HL-60/S4 treated with phorbol 12-myristate 13-acetate at 8.2 ng/mL for 4 days and 3 days (cell line): Measurements from ENCODE around the gene SLC8A2.
"Not testable (repeated sequence)": the region's sequence is repeated elsewhere in the genome, so short reads cannot be mapped to it uniquely, and the experiment has no call there.

Experiments
- in situ Hi-C: fragments of 300-500 bp; cut with MboI; formaldehyde crosslinking; loops from 2 replicates; pipeline ENCODE4 v1.15.0; 2022; ENCODE audit warnings: low sequenced_read_pairs

SLC8A2 gene

DNA sequence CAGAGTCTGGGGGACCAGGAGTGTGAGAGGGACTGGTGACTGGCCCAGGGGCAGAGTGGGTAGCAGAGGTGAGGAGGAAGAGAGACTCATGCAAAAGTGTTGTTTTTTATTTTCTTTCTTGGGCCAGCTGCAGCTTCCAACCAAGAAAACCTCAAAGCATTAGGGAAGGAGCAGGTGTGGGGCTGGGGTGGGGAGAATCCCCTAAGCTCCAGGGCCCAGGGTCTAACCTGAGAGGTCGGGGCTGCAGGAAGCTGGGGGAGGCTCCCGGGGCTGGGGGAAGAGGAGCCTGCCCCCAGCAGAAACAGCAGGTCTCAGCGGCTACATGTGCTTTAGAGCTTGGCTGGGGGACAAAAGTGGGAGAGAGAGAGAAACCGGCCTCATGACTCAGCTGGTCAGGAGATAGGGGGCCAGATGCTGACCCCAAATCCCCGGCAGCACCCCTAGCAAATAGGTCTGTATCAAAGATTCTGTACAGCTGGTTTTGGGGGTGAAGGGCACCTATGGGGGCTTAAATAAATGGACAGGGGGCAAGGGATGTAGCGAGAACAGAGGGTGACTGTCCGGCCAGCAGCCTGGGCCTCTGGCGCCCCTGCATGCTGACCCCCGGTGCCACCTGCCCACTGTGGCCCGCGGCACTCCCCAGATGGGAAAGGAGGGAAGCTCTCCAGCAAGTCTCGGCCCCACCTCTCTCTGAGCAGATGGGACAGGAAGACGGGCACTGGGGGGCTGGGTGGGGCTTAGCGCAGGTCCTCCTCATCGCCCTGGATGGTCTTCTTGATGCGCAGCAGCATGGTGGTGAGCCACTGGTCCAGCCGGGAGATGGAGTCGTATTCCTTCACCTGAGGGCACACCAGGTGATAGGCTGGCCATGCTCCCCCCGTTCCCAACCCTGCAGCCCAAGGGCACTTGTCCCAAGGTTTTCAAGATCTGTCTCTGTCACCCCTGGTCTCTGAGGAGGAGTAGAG, 16.1 kb upstream of the SLC8A2 start:
- in situ Hi-C loops, result no loop called here

DNA sequence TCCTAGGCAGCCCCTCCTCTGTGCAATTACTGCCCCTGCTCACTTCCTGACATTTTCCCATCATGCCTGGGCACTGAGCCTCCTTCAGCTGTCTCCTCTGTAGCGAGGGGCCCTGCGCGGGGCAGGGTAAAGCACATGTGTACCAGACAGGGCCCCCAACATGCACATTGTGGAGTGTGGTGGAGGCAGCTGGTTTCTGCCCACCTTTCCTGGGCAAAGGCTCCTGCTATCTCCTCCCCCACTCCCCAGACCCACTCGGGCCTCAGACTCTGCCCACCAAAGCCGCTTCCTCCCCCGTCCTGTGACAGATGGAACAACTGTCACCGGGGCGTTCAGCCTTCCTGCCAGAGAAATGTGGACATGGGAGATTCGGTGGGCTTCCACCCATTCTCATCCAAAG, 15.2 kb upstream of the SLC8A2 start:
- in situ Hi-C loops, result no loop called here

DNA sequence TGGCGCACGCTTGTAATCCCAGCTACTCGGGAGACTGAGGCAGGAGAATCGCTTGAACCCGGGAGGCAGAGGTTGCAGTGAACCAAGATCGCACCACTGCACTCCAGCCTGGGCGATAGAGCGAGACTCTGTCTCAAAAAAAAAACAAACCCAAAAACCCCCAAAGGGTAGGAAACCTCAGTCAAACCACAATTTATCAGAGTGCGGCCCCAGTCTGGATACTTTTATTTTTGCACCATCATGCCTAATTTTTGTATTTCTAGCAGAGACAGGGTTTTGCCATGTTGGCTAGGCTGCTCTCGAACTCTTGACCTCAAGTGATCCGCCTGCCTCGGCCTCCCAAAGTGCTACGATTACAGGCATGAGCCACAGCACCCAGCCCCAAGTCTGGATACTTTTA, 14.5 kb upstream of the SLC8A2 start:
- in situ Hi-C loops, result not testable (repeated sequence)

DNA sequence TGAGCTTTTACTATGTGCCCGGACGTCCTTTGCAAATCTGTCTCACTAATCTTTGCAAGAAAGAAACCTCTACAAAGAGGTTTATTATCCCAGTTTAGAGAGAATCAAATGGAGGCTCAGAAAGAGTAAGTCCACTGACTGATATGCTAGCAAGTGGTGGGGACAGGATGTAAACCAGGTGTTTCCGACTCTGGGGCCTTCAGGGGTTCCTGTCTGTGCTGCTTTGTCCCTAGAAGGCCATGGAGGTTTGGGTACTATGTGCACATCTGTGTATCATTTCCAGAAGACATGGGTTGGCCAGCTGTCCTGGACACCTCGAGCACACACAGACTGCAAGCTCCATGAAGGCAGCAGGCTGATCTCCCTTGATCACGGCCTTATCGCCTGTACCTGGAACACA, 13.5 kb upstream of the SLC8A2 start:
- in situ Hi-C loops, result no loop called here

DNA sequence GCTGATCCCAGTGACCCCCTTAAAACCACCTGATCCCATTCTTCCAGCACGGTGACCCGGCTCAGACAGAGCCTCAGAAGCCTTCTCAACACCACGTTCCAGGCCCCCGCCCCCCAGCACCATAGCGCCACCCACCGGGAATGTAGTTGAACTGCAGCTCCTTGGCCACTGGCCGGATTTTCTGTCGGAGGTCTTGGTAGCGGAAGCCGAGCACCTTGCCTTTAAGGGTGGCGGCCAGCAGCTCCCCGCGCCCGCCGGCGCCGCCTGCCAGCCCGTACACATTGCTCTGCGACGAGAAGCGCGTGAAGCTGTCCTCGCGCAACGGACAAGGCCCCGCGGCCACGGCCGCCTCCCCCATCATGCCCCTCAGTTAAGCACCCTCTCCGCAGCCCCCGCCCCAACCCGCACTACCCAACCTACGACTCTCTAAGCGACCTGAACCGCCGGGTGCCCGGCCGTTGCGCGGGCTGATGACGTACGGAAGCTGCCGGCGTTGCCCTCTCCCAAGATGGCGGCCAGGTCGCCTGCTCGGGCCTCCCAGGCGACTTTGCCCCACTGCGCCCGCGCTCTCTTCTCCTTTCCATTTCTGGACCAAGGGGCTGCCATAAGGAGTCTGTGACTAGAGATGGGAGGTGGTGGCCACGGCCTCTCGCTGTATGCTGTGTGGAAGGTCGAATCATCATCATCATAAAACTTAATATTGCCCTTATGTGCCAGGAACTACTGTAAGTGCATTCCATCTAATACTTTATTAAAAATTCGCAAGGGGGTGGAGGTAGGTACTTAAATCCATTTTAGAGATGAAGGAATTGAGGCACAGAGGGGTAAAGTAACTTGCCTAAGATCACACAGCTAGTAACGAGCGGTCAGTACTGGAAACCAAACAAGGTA, 12.4 kb upstream of the SLC8A2 start, which contains the start of gene KPTN:
KPTN (minus strand) TSS at position 420 of the 891 bp plus-strand sequence; CDS start at position 361, 59 bp downstream.
- in situ Hi-C loops, result no loop called here

DNA sequence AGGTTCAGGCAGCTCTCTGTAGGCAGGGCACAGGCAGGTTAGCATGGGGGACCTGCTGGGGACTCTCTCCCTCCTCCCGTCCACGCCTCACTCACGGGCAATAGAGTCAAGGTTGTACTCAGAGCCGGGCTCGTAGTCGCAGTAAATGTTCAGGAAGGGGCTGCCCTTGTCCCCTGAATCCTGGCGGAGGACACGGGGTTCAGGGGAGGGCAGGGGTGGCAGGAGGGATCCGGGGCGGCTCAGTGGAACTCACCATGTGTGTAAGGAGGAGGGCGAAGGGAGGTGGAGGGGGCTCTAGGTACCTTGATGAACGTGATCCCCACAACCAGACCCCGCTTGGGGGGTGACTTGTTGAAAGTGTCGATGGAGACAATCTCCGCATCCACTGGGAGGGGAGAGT, 11.5 kb upstream of the SLC8A2 start:
- in situ Hi-C loops, result no loop called here

DNA sequence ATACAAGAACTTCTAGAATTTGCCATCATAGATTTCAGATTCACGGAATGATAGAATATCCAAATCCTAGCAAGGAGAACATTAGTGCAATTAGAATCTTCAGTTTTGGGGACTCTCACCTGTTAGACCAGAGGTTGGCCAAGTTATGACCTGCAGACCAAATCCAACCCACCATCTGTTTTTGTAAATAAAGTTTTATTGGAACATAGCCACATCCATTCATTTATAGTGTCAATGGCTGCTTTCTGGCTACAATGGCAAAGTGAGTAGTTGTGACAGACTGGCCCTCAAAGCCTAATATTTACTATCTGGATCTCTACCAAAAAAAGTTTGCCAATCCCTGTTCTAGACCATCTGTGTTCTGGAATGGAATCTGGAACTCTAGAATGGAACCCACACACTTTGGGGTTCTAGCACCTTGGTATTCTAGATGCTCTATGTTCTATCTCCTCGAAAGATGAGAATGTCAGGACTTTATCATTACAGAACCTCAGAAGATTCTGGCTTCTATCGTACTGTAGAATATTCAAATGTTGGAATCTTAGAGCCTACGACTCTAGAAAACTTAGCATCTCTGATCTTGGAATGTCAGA, 9.9 kb upstream of the SLC8A2 start:
- in situ Hi-C loops, result no loop called here

DNA sequence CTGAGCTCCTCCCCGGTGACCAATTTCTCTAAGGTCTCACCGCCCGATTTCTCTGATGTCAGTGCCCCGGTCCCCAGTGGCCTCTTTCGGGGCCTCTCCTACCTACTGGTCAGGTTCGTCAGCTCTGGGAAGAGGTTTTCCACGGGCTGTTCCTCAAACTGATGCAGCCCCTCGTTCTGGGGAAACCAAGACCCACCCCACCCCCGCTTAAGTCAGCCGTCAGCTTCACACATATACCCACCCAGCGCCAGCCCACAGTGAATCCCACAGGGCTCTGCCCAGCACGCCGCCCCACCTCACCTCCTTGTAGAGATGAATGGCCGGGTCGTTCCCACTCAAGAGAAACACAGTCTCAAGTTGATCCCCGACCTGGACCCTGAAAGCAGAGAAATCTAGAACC, 9.0 kb upstream of the SLC8A2 start:
- in situ Hi-C loops, result no loop called here

DNA sequence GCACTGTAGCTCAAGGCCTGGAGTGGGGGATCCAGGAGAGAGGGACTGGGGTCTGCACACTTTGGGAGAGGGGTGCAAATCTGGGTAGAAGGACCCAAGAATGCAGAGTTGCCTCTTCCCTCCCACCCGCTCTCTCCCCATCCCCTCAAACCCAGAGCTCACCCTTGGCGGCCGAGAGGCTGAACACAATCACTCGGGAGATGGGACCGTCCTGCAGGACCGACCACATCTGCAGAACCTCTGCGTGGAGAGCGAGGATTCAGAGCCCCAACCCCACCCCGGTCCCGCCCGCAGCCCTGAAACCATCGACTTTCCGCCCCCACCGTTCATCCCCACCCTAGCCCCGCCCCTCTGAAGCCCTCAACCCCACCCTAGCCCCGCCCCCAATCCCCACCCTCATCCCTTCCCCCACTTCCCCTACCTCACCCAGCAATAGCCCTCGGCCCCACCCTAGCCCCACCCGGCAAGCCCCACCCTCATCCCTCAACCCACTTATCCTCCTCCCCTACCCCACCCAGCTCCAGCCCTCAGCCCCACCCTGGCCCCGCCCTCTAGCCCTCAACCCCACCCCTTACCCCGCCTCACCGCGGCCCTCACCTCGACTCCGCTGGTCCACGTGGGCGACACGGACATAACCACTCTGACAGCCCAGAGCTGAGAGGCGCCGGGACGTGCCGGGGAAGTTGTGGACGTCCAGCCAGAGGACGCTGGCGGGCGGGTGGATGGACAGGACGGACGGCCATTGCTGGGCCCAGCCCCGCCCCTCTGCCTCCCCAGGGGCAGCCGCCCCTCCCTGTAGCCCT, 8.2 kb upstream of the SLC8A2 start:
- in situ Hi-C loops, result no loop called here

DNA sequence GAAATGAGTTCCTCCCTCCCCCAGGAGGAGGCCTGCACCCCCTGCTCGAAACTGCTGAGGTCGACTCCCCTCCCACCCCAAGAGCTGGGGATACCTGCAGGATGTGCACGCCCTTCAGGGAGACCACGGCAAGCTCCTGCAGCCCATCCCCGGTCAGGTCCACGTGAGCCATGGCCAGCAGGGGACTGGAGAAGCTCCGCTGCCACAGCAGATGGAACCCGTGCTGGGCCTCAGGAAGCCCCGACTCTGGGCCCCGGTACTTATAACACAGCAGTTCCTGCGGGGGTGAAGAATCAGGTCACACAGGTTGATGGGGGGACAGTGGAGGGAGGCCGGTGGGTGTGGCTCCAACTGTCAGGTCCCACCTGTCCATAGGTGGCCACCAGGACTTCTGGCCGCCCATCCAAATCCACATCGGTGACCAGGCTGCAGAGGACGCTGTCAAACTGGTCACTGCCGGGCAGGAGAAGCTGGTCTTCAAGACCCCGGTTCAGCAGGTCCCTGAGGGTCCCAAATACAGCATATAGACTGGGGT, 4.8 kb upstream of the SLC8A2 start:
- in situ Hi-C loops, result no loop called here

DNA sequence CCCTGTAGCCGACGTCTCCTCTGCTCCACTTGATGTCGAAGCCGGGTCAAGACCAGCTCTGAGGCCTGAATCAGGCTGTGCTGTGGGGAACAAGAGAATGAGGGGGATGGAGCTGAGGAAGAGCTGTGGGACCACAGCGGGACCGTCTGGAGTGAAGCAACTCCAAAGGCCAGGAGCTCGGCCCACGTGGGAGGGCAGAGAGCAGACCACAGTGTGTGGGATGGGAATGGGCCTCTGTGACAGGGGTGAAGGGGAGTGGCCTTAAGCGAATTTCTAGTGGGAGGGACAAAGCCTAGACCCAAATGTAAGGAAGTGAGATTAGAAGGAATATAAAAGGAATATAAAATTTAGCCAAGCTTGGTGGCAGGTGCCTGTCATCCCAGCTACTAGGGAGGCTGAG, 3.8 kb upstream of the SLC8A2 start:
- in situ Hi-C loops, result no loop called here

DNA sequence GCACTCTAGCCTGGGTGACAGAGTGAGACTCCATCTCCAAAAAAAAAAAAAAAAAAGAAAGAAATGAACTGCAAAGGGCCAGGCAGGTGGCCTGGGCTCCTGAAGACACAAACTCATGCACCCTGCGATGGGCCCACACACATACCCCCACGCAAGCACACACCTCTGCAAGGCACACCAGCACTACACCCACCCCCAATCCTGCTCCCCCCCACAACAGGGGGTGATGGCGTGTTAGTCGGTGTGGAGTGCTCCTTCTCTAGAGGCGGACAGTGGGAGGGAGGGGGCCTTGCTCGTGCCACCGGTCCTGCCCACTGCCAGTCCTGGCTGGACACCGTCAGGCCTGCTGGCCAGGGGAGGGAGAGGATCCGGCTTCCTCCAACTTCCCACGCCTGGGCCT, 1.6 kb upstream of the SLC8A2 start:
- in situ Hi-C loops, result no loop called here

DNA sequence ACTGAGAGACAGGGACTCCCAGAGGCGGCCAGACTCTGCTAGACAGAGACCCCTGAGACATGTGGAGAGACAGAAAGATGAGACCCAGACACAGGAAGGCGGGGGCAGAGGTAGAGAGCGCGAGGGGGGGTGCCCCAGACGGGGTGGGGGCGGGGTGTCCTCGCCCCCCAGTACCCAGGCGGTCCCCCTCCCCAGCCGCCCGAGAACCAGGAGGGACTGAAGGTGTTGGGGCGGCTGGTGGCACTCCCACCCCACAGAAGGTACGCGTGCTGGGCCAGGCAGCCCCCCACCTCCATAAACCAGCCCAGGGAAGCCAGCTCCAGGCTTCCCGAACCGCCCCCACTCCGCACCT, 336 bp downstream of the SLC8A2 start:
- in situ Hi-C loops, result no loop called here

DNA sequence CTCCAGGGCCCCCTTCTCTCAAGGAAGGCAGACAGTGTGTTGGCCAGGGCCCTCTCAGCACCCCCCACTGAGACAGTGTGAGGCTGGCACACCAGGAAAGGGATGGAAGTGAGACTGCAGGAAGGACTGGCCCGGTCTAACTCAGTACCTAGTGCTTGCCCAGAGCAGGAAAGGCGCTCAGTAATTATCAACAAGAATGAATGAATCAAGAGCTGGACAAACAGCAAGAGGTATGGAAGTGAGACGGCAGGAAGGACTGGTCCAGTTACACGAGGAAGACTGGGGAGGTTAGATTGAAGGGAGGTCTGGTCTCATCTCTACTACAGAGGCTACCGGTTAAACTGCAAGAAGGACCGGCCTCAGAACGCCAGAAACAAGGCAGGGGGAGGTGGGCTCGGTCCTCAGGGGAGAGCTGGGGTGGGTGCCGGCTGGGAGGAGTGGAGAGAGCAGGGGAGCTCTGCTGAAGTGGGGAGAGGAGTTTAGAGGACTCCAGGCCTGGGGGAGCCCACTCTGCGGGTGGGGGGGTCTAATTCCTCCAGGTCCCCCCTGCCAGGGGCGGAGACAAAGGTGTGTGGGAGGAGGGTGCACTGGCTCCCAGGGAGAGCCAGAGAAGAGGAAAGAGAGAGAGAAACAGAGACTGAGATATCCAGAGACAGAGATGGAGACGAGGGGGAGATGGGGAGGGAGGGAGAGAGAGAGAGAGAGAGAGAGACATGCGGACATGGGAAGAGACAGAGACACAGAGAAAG, 1.1 kb downstream of the SLC8A2 start:
- in situ Hi-C loops, result no loop called here

DNA sequence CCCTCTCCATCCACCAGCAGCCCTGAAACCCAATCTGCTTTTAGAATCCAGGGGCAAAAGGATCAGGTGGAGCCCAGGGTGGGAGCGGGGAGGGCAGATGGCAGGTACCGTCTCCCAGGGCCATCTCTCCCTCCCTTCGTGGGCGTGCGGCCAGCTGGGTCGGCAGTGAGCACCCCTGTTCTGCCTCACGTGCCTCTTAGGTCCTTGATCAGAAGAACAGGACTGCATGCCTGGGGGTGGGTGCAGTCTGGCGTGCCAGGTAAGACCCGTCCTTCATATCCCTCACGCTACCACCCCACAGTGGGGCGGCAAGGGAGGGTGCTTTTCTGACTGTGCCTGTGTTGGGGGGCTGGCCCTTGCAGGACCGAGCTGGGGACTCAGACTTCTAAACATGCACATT, 2.0 kb downstream of the SLC8A2 start:
- in situ Hi-C loops, result no loop called here

DNA sequence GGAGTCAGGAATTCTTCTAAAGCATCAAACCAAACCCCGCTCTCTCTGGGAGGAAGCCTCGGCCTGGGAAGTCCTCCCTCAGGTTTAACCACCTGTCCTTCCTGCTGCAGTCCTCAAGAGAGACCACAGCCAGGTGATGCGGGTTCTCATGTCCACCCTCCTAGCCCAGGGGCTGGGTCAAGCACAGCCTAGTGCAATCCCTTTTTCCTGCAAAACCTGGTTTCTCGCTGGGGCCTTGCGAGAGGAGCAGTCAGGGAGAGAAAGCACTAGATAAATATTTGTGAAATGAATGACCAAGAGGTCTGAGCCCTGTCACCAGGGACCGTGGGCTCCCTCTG, 2.4 kb downstream of the SLC8A2 start:
- in situ Hi-C loops, result no loop called here

DNA sequence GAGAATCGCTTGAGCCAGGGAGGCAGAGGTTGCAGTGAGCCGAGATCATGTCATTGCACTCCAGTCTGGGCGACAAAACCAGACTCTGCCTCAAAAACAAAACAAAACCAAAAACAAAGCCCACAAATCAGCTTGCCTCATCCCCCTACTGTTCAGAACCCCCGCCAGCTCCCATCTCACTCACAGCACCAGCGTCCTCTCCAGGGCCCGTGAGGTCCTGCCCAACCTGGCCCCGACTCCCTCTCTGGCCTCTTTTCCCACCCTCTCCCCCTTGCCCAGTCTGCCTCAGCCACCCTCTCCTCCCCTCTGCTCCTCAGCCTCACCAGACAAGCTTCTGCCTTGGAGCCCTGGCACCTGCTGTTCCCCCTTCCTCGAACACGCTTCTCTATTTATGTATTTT, 3.8 kb downstream of the SLC8A2 start:
- in situ Hi-C loops, result no loop called here

DNA sequence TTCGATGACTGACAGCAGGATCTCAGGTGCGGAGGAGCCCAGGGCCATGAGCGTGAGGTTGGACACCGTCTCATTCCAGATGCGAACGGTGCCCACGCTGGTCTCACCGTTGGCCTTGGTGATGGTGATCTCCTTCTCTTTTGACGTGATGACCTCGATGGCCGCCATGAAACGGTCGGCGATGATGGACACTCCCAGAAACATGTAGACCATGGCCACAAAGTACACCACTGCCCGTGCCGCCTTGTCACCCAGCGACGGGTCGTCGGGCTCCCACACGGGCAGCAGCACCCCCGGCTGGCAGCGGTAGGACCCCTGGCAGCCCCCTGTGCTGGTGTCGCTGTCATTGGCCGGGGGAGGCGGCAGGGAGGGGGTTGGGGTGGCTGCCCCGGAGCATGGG, 5.7 kb downstream of the SLC8A2 start:
- in situ Hi-C loops, result no loop called here

DNA sequence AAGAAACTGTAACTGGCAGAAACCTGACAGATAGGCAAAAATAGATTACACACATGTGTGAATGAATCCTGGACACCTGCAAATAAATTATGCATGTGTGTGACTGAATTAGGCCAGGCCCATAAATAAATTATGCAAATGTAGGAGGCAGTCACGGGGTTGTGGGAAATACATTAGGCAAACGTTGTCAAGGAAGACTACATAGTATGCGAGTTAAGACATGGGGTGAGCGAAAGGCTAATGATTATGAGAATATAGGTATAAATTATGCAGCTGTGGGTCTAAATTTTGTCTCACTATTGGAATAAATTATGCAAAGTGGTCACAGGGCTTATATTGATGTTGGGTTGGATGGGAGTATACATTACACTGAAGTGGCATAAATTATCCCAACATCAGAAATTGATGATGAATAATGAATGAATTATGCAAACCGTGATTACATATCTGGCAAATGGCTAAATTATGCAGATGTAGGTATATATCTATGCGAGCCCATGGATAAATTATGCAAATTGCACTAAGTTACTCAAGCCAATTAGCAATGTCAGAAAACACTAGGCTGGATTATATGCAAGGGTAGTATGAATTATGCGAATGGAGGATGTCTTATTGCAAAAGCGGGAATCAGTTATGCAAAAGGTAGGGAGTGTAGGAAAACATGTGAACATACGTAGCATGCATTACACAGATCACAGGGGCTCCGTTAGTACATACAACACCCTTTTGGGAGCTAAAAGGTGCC, 6.8 kb downstream of the SLC8A2 start:
- in situ Hi-C loops, result no loop called here
